Measurements from ENCODE around the gene DERL3. TPM values are rescaled to one million over a fixed set of nuclear protein-coding genes. Genes with fewer than 3 reads are reported as not detected.

The DERL3 gene
- total and polyA plus RNA-seq, 2 of the 13 experiments (the other 11 are each of a cell fraction or from before 2014, with no cell fraction given), result not detected

DNA sequence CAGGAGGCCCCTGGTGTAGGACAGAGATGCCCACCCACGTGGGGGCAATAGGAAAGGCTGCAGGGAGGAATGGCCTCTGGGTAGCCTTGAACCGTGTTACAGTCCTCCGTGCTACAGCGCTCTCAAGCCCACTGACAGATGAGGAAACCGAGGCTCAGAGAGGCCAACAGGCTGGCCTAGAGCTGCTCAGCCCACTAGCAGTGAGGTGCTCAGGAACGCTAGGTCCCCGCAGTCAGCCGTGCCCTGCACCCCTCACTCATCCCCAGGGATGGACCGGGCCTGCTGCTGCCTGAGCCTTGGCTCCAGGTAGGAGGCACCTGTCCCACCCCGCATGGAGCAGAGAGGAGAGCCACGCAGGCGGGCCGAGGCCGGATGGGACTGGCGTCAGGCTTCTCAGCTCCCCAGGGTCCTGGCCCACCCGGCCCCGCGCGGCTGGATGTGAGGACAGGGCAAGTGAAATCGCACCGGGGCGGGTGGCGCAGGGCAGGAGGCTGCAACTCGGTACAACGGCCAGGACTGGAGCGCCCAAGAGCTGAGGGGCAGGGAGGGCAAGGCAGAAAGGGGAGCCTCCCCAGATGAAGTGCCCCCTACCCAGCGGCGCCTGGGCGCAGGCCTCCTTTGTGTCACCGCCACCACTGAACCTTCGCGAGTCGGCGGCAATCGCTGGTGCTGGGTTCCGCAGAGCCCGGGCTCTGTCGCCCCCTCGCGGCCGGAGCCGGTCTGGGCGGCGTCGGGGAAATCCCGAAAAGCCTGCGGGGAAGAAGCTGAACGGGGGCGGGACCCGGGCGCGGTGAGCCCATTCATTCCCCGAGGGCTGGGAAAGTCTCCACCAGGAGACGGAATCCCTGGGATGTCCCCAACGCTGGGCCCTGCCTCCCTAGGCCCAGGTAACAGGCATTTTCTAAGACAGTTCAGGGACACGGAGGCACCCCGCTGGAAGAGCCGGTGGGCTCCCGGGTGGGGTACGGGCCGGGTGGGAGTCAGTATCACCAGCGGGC, 10.5 kb upstream of the DERL3 start (continued):
- TF ChIP-seq ZNF276 (CRISPR knock-in tag; IDR thresholded peaks at IDR 0.05; ENCODE audit: low read depth) (no peak), ZNF496 (CRISPR knock-in tag; IDR thresholded peaks at IDR 0.05; ENCODE audit: insufficient replicate concordance) (no peak), TRAFD1 (CRISPR knock-in tag; IDR thresholded peaks at IDR 0.05; ENCODE audit: borderline replicate concordance) (no peak), GATA4 (IDR thresholded peaks at IDR 0.05; ENCODE audit: borderline replicate concordance, low read depth) (no peak), ZNF30 (CRISPR knock-in tag; IDR thresholded peaks at IDR 0.05) (no peak), ZNF773 (CRISPR knock-in tag; IDR thresholded peaks at IDR 0.05; ENCODE audit: borderline replicate concordance) (no peak), KMT2A (CRISPR knock-in tag; IDR thresholded peaks at IDR 0.05) (peak; percentile 58; the same call in 1 of the 2 replicates), TP53 (CRISPR knock-in tag; conservative IDR thresholded peaks at IDR 0.05) (no peak), ZSCAN30 (CRISPR knock-in tag; IDR thresholded peaks at IDR 0.05) (no peak), MAZ (IDR thresholded peaks at IDR 0.05; ENCODE audit: borderline replicate concordance, low read depth, low read length) (peak; percentile 31; the same call in 1 of the 2 replicates), MAZ (CRISPR knock-in tag; IDR thresholded peaks at IDR 0.05; ENCODE audit: low read depth) (no peak; the same call in 1 of the 2 replicates), U2AF2 (IDR thresholded peaks at IDR 0.05; ENCODE audit: low read depth, low read length) (no peak), GPN1 (CRISPR knock-in tag; IDR thresholded peaks at IDR 0.05; ENCODE audit: borderline replicate concordance) (no peak), NR2C2 (CRISPR knock-in tag; IDR thresholded peaks at IDR 0.05; ENCODE audit: borderline replicate concordance) (no peak; the same call in 1 of the 2 replicates), POLR2G (IDR thresholded peaks at IDR 0.05; ENCODE audit: low read depth, low read length) (no peak), THAP9 (CRISPR knock-in tag; IDR thresholded peaks at IDR 0.05; ENCODE audit: borderline replicate concordance) (no peak), SMC3 (IDR thresholded peaks at IDR 0.05; ENCODE audit: low read length) (peak; percentile 31; the same call in 1 of the 2 replicates), ZSCAN22 (CRISPR knock-in tag; IDR thresholded peaks at IDR 0.05) (no peak)
- TF ChIP-seq, protein P1, sequence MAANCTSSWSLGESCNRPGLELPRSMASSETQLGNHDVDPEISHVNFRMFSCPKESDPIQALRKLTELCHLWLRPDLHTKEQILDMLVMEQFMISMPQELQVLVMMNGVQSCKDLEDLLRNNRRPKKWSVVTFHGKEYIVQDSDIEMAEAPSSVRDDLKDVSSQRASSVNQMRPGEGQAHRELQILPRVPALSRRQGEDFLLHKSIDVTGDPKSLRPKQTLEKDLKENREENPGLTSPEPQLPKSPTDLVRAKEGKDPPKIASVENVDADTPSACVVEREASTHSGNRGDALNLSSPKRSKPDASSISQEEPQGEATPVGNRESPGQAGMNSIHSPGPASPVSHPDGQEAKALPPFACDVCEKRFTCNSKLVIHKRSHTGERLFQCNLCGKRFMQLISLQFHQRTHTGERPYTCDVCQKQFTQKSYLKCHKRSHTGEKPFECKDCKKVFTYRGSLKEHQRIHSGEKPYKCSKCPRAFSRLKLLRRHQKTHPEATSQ (CRISPR knock-in tag; IDR thresholded peaks at IDR 0.05; ENCODE audit: borderline replicate concordance), result no peak
- TF ChIP-seq, protein P2, sequence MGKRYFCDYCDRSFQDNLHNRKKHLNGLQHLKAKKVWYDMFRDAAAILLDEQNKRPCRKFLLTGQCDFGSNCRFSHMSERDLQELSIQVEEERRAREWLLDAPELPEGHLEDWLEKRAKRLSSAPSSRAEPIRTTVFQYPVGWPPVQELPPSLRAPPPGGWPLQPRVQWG (CRISPR knock-in tag; IDR thresholded peaks at IDR 0.05; ENCODE audit: borderline replicate concordance, low read depth), result no peak
